ENCODE measurements around the gene FGA. TPM values are rescaled to one million over a fixed set of nuclear protein-coding genes. Genes with fewer than 3 reads are reported as not detected.

The FGA gene
- total and polyA plus RNA-seq, 2 of the 8 experiments (the other 6 are each of a cell fraction or from before 2014, with no cell fraction given): not detected

GRCh38 chr4:154604696-154605200, 14.2 kb upstream of the FGA start:
- no peak overlapping the region for H3K9ac ChIP-seq (replicated peaks in 1 of 4; ENCODE audit: extremely low read depth in 1 of 4, low read depth in 3 of 4, low read length in 3 of 4)
- no peak overlapping the region for H2BK20ac ChIP-seq (ENCODE audit: low read length)
- no peaks in the 10 kb centered on the region for H3K9me3 ChIP-seq (ENCODE audit: insufficient read depth in 2 of 2, low read depth in 1 of 2, low read length in 1 of 2)
- H3K79me2 ChIP-seq (ENCODE audit: control insufficient read depth in 1 of 2, insufficient read depth in 2 of 2, low read length in 2 of 2): no peaks in the 10 kb centered on the region
- ChIA-PET CTCF (ENCODE audit: partially characterized antibody) (interaction anchor here (1.0 to 2.8 kb wide), 4 partner anchors 13 to 22 kb away, joined by 3 to 20 read pairs (median 4); no protein-coding TSS in a partner anchor), POLR2A (ENCODE audit: partially characterized antibody) (no interaction called here)
- no peak overlapping the region for H2AFZ ChIP-seq (ENCODE audit: low read length)
- H4K8ac ChIP-seq (ENCODE audit: extremely low read depth, insufficient read depth, low read length): no peak overlapping the region
- FAIRE-seq (no peak), DNase-seq (ENCODE audit: low read depth in 1 of 2, low spot score in 2 of 2) (no peak)
- H2BK5ac ChIP-seq (ENCODE audit: low read depth, low read length): no peak overlapping the region
- H3K4me2 ChIP-seq (ENCODE audit: insufficient read depth in 1 of 2, low read depth in 2 of 2, low read length in 2 of 2): no peak overlapping the region
- 89% methylated on average over 4 of the region's 4 CpGs; no CpG with 5 or more reads in 1 of the 2 experiments for WGBS, 2 experiments (ENCODE audit: extremely low coverage in 1 of 2, insufficient coverage in 1 of 2, insufficient read length in 1 of 2, insufficient replicate concordance in 2 of 2, low coverage in 1 of 2, low lambda C conversion rate in 2 of 2, missing lambda C conversion rate in 1 of 2)
- H3K18ac ChIP-seq (ENCODE audit: extremely low read depth, low read length): no peak overlapping the region
- no peak overlapping the region for H2BK15ac ChIP-seq (ENCODE audit: low read length)
- H3K23me2 ChIP-seq (ENCODE audit: low read depth, low read length): no peaks in the 10 kb centered on the region; the same call in 1 of the 2 replicates
- no peak overlapping the region for H2BK12ac ChIP-seq (ENCODE audit: low read depth, low read length)
- no peak overlapping the region for H3K4ac ChIP-seq (replicated peaks; ENCODE audit: insufficient read length, low read depth, low read length)
- H3K23ac ChIP-seq (ENCODE audit: insufficient read length): no peak overlapping the region
- no peak overlapping the region for H3K14ac ChIP-seq (ENCODE audit: insufficient read length)
- no peaks in the 10 kb centered on the region for H3K79me1 ChIP-seq (ENCODE audit: low read depth, low read length)
- H3K36me3 ChIP-seq (ENCODE audit: control insufficient read depth in 2 of 4, insufficient read depth in 4 of 4, low read length in 3 of 4): no peaks in the 10 kb centered on the region
- H4K20me1 ChIP-seq (replicated peaks in 1 of 2; ENCODE audit: control insufficient read depth in 1 of 2, insufficient read depth in 2 of 2, low read length in 2 of 2): no peaks in the 10 kb centered on the region
- H3K27me3 ChIP-seq (replicated peaks in 1 of 4; ENCODE audit: control insufficient read depth in 3 of 4, extremely low read depth in 1 of 4, insufficient read depth in 3 of 4, low read length in 3 of 4): no peaks in the 10 kb centered on the region
- TF ChIP-seq BCL11A (IDR thresholded peaks at IDR 0.05; ENCODE audit: low read depth in 2 of 2, low read length in 2 of 2) (no peak), BACH1 (IDR thresholded peaks at IDR 0.05; ENCODE audit: low read length) (no peak), JUND (IDR thresholded peaks at IDR 0.05; ENCODE audit: low read length) (no peak), KDM4A (IDR thresholded peaks at IDR 0.05; ENCODE audit: low read depth, low read length, severe bottlenecking) (no peak), SIRT6 (IDR thresholded peaks at IDR 0.05; ENCODE audit: low read length) (no peak), HDAC2 (IDR thresholded peaks at IDR 0.05; ENCODE audit: borderline replicate concordance in 1 of 2, low read depth in 2 of 2, low read length in 2 of 2) (no peak), NRF1 (IDR thresholded peaks at IDR 0.05; ENCODE audit: low read depth, low read length) (no peak), YY1 (IDR thresholded peaks at IDR 0.05; ENCODE audit: low read depth, low read length) (no peak), RNF2 (IDR thresholded peaks at IDR 0.05; ENCODE audit: borderline replicate concordance, low read depth, low read length, missing control alignments, poor library complexity, severe bottlenecking) (no peak), JUN (IDR thresholded peaks at IDR 0.05; ENCODE audit: low read depth, low read length) (no peak), RBBP5 (IDR thresholded peaks at IDR 0.05; ENCODE audit: borderline replicate concordance, low read depth, low read length) (no peak), HDAC6 (IDR thresholded peaks at IDR 0.05; ENCODE audit: low read depth, low read length) (no peak), CTBP2 (IDR thresholded peaks at IDR 0.05; ENCODE audit: borderline replicate concordance, insufficient read depth, insufficient read length, low read length) (no peak), BRCA1 (IDR thresholded peaks at IDR 0.05; ENCODE audit: low read depth, low read length) (no peak)
- no peak overlapping the region for H2BK120ac ChIP-seq (replicated peaks; ENCODE audit: low read depth, low read length)
- H3K27ac ChIP-seq (ENCODE audit: low read depth, low read length): no peak overlapping the region
- H4K5ac ChIP-seq (ENCODE audit: insufficient read length, low read depth, low read length): no peak overlapping the region
- H3K4me1 ChIP-seq (replicated peaks in 1 of 4; ENCODE audit: control insufficient read depth in 3 of 4, insufficient read depth in 4 of 4, low read length in 3 of 4): peaks cover 0 to 3% (median 0%) of the 10 kb centered on the region in 4 experiments; a peak in 1 of 7 replicates
- H4K91ac ChIP-seq (replicated peaks; ENCODE audit: insufficient read length, low read length): no peak overlapping the region
- H3K56ac ChIP-seq (replicated peaks; ENCODE audit: insufficient read length, low read depth, low read length): no peak overlapping the region
- H2AK5ac ChIP-seq (ENCODE audit: low read depth, low read length): no peak overlapping the region
- no peak overlapping the region for H3K4me3 ChIP-seq (ENCODE audit: extremely low read depth in 1 of 4, insufficient read depth in 2 of 4, low read depth in 3 of 4, low read length in 4 of 4)

All from H1 (cell line).